Kasumi-1 (cell line): ENCODE measurements around the gene SDK1.
"Not testable (repeated sequence)": the region's sequence is repeated elsewhere in the genome, so short reads cannot be mapped to it uniquely, and the experiment has no call there.

ENCODE experiments used
- DNase-seq, 2 experiments: peaks; one replicate each; lab custom pipeline; 2025; lab: John Stamatoyannopoulos, UW

SDK1 gene

GRCh38 chr7:3582145-3582544, 281.1 kb downstream of the SDK1 start:
- DNase-seq = not testable (repeated sequence)

DNA sequence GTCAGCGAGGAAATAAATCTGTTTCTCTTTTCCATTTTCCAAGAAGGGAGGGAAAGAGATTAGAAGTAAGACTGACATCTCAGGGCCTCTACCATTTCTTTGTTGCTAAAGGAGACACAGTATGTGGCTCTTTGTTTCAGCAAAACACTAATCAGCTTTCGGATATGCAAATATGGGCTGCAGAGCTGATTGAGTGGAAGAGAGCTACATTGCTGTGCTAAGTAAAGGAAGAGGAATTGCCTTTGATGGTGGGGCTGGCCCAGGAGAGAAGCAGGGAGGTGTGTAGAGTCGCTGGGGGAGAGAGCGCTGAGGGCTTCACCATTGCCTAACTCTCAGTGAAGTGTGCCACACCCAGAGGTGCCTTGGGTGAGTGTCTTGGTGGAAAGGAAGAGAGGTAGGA, 284.8 kb downstream of the SDK1 start:
- no peak for DNase-seq

GRCh38 chr7:3588341-3588740, 287.3 kb downstream of the SDK1 start:
- DNase-seq = no peak

DNA sequence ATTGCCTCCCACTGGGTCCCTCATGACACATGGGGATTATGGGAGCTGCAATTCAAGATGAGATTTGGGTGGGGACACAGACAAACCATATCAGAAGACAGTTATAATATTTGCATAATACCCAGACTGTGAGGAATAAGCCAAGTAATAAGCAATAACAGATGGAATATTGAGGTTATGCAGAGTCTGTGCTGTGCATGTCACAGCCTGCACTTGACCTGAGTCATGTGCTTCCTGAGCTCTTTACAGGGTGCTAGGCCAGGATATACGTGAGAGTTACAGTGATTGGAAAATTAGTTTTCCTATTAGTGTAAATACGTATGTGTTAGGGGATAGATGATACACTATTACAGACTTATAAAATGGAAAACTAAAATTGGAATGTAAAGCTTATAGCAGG, 288.7 kb downstream of the SDK1 start:
- DNase-seq = no peak

GRCh38 chr7:3591219-3591618, 290.2 kb downstream of the SDK1 start:
- no peak for DNase-seq

DNA sequence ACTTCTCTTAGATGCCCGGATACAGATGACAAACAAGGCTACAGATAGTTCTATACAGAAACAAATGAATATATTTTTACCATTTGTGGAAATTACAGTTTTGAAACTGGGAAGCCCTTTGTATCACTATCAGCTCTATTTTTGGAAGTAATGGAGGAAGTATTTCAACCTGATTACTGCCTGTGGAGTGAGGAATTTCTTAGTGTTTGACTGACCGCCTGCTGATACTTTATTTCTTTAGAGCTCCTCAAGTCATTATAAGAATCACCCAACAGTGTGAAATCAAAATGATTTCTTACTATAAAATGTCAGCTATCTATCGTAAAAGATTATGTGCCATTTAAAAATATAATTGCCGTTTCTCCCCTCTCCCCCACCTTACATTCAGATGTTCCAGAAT, 290.9 kb downstream of the SDK1 start:
- DNase-seq = no peak

- no peak for DNase-seq
These were observed 291.5 kb downstream of the SDK1 start for GRCh38 chr7:3592401-3593134.

GRCh38 chr7:3594901-3595300, 293.8 kb downstream of the SDK1 start:
- no peak for DNase-seq

DNA sequence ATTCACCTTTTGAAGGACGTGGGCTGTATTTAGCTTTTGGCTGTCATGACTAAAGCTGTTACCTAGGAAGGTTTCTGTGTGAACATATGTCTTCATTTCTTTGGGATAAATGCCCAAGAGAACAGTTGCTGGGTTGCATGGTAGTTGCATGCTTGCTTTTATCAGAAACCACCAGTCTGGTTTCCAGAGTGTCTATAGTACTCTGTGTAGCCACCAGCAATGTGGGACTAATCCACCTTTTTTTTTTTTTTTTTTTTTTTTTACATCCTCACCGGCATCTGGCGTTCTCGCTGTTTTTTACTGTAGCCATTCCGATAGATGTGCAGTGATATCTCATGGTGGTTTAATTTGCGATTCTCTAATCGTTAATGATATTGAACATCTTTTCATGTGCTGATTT, 297.8 kb downstream of the SDK1 start:
- no peak for DNase-seq

DNA sequence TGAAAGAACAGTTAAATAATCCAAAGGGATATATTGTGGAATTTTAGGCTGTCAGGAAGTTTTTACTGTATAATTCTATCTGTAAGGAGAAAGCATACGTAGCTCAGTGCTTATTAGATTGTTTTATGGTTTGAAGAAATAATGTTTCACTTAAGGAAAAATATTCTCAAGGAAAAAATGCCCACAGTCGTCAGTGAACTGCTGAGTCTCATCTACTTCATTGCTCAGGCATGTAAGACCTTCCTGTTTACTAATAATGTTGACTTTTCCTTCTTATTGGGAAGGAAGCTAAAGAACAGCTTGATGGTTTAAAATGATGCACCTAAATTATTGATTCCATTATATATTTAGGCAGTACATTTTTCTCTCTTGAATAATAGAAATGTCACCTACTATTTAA, 304.2 kb downstream of the SDK1 start:
- no peak for DNase-seq

- no peak for DNase-seq
These were observed 305.4 kb downstream of the SDK1 start for GRCh38 chr7:3606436-3606835.

- DNase-seq = no peak
These were observed 306.8 kb downstream of the SDK1 start for GRCh38 chr7:3607847-3608246.

- DNase-seq = no peak
These were observed 315.3 kb downstream of the SDK1 start for GRCh38 chr7:3616306-3616705.

- DNase-seq = no peak
These were observed 329.0 kb downstream of the SDK1 start for GRCh38 chr7:3630081-3630480.

- DNase-seq = no peak
These were observed 333.3 kb downstream of the SDK1 start for GRCh38 chr7:3634396-3634795.

DNA sequence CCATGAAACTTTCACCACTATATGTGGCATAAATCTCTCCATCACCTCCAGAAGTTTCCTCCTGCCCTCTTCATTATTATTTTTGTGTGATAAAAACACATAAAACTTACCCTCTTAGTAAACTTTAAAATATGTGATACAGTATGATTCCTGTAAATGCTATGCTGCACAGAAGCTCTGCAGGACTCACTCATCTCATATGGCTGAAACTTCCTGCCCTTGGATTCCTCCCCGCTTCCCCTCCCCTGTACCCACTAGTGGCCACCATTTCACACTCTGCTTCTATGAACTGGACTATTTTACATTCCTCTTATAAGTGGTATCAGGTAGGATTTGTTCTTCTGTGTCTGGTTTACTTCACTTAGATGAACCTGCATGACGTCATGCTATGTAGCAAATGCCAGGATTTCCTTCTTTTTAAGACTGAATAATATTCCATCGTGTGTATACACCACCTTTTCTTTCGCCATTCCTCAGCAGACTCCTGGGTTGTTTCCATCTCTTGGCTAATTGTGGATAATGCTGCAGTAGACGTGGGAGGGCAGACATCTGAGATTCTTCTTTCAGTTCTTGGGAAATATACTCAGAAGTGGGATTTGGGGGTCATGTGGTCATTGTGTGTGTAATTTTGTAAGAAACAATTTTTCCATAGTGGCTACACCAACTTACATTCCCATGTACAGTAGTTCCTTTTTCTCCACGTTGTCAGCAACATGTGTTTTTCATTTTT, 335.2 kb downstream of the SDK1 start:
- no peak for DNase-seq

DNA sequence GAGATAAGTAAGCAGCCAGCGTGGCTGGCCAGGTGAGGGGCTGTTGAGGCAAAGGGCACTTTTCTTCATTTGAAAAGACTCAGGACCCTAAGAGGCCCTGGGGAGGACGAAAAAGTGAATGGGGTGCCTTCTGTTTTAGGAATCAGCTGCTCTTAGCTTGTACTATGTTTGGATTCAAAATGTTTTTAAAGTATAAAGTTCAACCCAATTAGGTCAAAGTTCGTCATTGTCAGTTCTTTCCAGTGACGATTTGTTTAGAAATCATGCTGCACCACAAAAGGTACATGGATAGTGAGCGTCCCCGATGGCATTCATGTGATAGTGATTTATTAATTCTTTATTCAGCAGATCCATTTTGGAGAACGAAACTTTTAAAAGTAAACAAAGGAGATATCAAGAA, 338.2 kb downstream of the SDK1 start:
- no peak for DNase-seq

DNA sequence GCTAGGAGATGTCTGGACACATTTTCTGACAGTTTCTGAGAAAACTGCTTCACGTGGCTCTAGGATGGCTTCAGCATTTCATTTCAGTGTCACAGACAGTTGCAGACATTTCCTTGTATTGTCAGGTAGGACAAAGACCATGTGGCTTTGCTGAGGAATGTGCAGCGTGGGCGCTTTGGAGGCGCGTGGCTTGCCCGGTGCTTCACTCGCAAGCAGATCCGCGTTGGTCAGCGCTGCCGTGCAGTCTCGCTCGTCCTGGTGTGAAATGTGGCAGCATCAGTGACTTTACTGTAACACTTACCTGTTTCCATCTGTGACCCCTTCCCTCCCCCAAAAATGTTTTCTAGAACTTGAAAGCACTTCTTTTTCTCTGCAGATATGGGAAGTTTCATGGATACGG, 340.5 kb downstream of the SDK1 start:
- no peak for DNase-seq

DNA sequence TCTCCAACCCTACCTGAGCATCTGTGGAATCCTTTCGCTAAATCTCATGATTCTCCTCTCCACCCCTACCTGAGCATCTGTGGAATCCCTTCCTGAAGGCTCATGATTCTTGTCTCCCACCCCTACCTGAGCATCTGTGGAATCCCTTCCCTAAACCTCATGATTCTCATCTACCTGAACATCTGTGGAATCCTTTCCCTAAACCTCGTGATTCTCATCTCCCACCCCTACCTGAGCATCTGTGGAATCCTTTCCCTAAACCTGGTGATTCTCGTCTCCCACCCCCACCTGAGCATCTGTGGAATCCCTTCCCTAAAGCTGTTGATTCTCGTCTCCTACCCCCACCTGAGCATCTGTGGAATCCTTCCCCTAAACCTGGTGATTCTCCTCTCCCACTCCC, 342.0 kb downstream of the SDK1 start:
- DNase-seq = no peak

- DNase-seq = no peak
These were observed 347.2 kb downstream of the SDK1 start for GRCh38 chr7:3648276-3648675.

- no peak for DNase-seq
These were observed 348.2 kb downstream of the SDK1 start for GRCh38 chr7:3649250-3649649.

DNA sequence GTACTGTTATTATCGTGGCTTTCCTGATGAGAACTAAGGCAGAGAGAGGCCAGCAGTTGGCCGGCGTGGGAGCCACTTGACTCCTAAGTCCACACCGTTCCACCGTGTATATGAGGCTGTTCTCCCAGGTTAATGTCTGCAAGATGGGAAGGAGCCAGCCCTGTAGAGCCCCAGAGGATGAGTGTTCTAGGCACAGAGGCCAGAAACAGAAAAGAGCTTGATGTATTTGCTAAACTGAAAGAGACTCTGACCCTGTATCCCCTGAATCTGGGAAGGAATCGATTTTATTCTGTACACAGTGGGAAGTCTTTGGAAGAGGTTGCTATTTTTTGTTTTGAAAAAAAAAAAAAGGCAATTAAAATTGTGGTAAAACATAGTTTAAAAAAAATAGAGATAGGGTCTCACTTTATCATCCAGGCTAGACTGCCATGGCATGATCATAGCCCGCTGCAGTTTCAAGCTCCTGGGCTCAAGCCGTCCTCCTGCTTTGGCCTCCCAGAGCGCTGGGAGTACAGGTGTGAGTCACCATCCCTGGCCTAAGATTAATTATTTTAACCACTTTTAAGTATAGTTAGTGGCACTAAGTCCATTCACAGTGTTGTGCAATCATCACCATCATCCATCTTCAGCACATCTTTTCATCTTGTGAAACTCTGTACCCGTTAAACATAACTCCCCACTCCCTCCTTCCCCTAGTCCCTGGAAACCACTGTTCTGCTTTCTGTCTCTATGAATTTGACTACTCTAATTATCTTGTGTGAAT, 348.8 kb downstream of the SDK1 start:
- DNase-seq = no peak

DNA sequence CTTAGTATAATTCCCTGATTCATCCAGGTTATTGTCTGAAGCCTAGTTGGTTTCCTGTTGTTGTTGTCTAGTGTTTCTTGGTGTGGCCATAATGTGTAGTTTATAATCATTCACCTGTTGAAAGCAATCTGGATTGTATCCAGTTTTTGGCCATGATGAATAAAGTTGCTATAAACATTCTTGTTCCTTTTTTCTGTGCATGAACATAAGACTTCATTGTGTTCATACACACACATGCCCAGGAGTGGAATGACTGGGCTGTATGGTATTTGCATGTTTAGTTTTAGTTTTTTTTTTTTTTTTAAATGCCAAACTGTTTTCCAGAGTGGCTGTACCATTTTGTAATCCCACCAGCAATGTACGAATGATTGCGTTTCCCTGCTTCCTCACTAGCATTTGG, 349.8 kb downstream of the SDK1 start:
- no peak for DNase-seq
